GM18867 (cell line): ENCODE measurements around the gene PRKG2.
"Not testable (repeated sequence)": the region's sequence is repeated elsewhere in the genome, so short reads cannot be mapped to it uniquely, and the experiment has no call there.

Experiments
- ATAC-seq: cut with Tn5 transposase; IDR thresholded peaks from one replicate; pipeline ENCODE4 v1.9.1; 2021; ENCODE audit warnings: mild to moderate bottlenecking, moderate library complexity; ENCODE audit not compliant: unreplicated experiment

The PRKG2 gene

DNA sequence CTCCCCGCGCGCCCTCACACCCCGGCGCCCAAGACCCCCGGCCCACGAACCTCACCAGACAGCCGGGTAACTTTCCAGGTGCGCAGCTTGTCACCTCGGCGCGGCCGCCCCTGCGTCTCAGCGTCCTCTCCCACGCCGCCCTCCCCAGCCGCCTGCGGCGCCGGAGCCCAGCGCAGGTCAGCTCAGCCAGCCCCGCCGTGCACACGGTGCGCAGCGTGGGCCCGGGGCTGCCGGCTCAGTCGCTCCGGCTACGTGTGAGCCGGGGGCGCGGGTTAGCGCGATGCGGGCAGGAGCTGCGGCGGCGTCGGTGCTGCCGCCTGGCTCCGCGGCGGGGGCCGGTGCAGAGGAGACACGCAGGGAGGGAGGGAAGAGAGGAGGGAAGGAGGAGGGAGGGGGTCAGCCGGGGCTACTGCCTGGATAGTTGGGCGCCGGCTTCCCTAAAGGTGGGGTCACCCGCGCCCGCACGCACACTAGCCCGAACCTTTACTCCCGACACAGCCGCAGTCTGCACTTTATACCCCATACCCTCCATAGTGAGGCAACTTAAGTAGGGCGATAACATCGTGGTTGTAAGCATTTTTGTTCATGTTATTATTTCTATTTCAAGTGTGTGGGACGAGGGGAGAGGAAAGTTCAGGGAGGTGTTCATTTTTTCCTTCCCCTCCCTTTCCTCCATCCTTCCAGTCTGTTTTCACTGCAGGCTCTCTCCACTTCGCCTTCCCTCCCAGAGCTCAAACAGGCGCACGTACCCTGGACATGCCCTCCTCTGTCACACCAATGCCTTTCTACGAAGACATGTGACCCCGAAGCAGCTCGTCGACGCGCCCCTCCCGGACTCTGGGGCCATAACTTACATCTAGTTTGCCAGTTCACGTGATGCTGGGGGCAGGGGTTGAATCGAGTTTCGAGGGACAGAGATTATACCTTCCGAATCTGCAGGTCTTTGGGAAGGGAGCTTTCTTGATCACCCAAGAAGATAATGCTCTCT is at the start of gene PRKG2:
PRKG2 (minus strand) TSS at position 342 of the 988 bp plus-strand sequence. CDS start 10,175 bp downstream, outside the sequence.
- ATAC-seq = no peak

GRCh38 chr4:81260443-81261101 is 45.5 kb upstream of the PRKG2 start:
- no peak for ATAC-seq

GRCh38 chr4:81258841-81259550 is 44.0 kb upstream of the PRKG2 start:
- no peak for ATAC-seq

DNA sequence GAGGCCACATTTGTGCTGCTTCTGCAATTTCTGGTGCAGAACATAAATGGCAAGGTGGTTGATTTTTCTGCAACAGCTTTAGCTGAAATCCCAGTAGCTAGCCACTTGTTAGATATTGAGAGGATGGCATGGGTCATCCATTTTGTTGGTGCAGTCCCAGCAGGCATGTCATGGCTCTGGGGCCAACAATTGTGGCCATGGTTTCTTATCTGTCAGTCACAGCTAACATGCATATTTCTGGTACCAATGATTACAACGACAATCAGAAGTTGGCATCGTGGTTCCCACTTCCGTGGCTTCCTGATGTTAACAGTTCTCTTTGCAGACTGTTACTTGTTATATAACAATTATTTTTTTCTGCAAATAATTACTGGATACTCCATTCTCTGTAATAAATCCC is 42.8 kb upstream of the PRKG2 start:
- ATAC-seq = no peak

GRCh38 chr4:81257021-81257420 is 42.0 kb upstream of the PRKG2 start:
- no peak for ATAC-seq

GRCh38 chr4:81256059-81256970 is 41.3 kb upstream of the PRKG2 start:
- no peak for ATAC-seq

GRCh38 chr4:81255524-81255923 is 40.5 kb upstream of the PRKG2 start:
- ATAC-seq = no peak

DNA sequence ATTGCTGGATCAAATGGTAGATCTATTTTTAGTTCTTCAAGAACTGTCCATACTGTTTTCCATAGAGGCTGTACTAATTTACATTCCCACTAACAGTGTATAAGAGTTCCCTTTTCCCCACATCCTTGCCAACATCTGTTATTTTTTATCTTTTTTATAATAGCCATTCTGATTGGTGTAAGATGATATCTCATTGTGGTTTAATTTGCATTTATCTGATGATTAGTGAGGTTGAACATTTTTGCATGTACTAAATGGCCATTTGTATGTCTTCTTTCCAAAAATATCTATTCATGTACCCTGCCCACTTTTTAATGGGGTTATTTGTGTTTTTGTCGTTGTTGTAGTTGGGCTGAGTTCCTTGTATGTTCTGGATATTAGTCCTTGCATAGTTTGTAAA is 35.4 kb upstream of the PRKG2 start:
- ATAC-seq = no peak

GRCh38 chr4:81245218-81246009 is 30.4 kb upstream of the PRKG2 start:
- no peak for ATAC-seq

GRCh38 chr4:81237791-81238190 is 22.8 kb upstream of the PRKG2 start:
- no peak for ATAC-seq

DNA sequence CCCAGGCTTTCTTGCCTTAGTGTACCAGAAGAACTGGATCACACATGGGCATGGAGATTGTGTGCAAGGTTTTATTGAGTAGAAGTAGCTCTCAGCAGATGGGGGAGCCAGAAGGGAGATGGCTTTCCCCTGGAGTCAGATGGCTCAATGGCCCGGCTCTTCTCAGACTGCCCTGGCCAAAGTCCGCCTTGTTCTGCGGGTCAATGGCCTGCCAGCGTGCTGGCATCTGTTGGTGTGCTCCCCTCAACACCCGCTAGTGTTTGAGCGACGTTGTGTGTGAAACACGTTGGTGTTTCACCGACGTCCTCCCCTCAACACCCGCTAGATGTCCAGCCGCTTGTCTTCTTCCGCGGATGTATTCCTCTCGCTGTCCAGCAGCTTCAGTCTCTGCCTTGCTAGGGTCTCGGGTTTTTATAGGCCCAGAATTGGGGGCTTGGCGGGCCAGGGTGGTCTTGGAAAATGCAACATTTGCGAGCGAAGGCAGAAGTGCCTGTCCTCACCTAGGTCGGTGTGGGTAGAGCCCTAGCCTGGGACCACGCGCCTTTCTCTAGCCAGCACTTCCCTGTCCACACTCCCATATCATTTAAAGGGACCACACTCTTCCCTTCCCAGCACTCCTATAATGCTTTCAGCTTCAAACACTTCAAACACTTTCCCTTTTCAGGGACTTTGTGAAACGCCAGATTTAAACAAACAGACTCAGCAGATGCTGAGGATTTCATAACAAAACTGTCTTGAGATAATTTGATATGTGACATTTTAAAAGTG is 21.1 kb upstream of the PRKG2 start:
- no peak for ATAC-seq

GRCh38 chr4:81227968-81228367 is 12.9 kb upstream of the PRKG2 start:
- no peak for ATAC-seq

DNA sequence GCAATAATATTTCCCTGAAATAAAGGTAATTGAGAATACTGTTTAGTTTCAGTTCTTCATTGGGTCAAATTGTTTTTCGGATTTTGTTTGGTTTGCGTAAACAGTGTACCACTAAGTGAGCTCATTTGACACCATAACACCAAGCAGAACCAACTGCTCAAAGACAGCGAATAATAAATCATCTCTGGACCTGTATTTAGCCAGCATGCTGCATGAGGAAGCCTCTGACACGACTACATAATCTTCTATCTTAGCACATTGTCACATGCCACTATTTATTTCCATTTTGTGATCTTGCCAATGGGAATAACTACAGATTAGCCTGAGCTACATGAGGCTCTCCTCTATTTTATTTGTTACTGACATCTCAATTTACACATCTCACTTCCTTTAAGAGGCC is 12.1 kb upstream of the PRKG2 start:
- ATAC-seq = no peak

- ATAC-seq = no peak
Measured at GRCh38 chr4:81225252-81225651, 10.2 kb upstream of the PRKG2 start.

DNA sequence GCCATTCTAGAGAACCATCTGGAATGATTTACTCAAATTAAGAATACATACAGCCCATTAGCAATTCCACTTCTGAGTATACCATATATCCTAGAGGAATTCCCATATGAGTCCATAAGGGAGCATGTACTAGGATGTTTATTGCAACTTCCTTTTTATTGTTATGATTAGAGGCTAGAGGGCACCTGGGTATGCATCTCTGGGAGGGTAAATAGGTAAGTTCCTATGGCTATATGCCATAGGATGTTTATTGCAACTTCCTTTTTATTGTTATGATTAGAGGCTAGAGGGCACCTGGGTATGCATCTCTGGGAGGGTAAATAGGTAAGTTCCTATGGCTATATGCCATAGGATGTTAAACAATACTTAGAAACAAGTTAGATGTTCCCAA is 7.1 kb upstream of the PRKG2 start:
- ATAC-seq = not testable (repeated sequence)

GRCh38 chr4:81221303-81222081 is 6.5 kb upstream of the PRKG2 start:
- ATAC-seq = no peak

GRCh38 chr4:81220271-81220670 is 5.2 kb upstream of the PRKG2 start:
- ATAC-seq = no peak

GRCh38 chr4:81218206-81218605 is 3.2 kb upstream of the PRKG2 start:
- no peak for ATAC-seq
